ENCODE data around the gene GFM1. TPM values are rescaled to one million over a fixed set of nuclear protein-coding genes. Genes with fewer than 3 reads are reported as not detected.

GFM1 gene
- total RNA-seq, 1 donor from 2014 or later: 44.5 TPM

GRCh38 chr3:158703566-158703965 is 59.2 kb downstream of the GFM1 start:
- DNase-seq (ENCODE audit: extremely low spot score, unreplicated experiment): no peak
- no peak for TF ChIP-seq CTCF (conservative IDR thresholded peaks at IDR 0.05)
- H3K27ac Mint-ChIP-seq: no peak overlapping the region
- peaks cover 23% of the 10 kb centered on the region for H3K36me3 Mint-ChIP-seq
- H3K4me1 Mint-ChIP-seq (ENCODE audit: unreplicated experiment): no peaks in the 10 kb centered on the region
- H3K4me3 Mint-ChIP-seq: no peak overlapping the region
- H3K9me3 Mint-ChIP-seq: no peaks in the 10 kb centered on the region
- H3K27me3 Mint-ChIP-seq: no peaks in the 10 kb centered on the region

GRCh38 chr3:158709666-158710083 is 65.3 kb downstream of the GFM1 start:
- Mint-ChIP-seq H3K4me1 (ENCODE audit: unreplicated experiment) (peaks cover 14% of the 10 kb centered on the region), H3K4me3 (no peak overlapping the region), H3K36me3 (peaks cover 43% of the 10 kb centered on the region), H3K9me3 (no peaks in the 10 kb centered on the region), H3K27ac (no peak overlapping the region), H3K27me3 (no peaks in the 10 kb centered on the region)
- TF ChIP-seq CTCF (conservative IDR thresholded peaks at IDR 0.05): no peak
- no peak for DNase-seq (ENCODE audit: extremely low spot score, unreplicated experiment)

- Mint-ChIP-seq H3K27me3 (no peaks in the 10 kb centered on the region), H3K27ac (no peak overlapping the region), H3K36me3 (peaks cover 43% of the 10 kb centered on the region), H3K4me3 (no peak overlapping the region), H3K9me3 (no peaks in the 10 kb centered on the region), H3K4me1 (ENCODE audit: unreplicated experiment) (peaks cover 20% of the 10 kb centered on the region)
- no peak for DNase-seq (ENCODE audit: extremely low spot score, unreplicated experiment)
- TF ChIP-seq CTCF (conservative IDR thresholded peaks at IDR 0.05): no peak
Measured at GRCh38 chr3:158710601-158711000, 66.3 kb downstream of the GFM1 start.

GRCh38 chr3:158711886-158712285 is 67.6 kb downstream of the GFM1 start:
- no peak for DNase-seq (ENCODE audit: extremely low spot score, unreplicated experiment)
- TF ChIP-seq CTCF (conservative IDR thresholded peaks at IDR 0.05): no peak
- Mint-ChIP-seq H3K27ac (no peak overlapping the region), H3K4me3 (no peak overlapping the region), H3K9me3 (no peaks in the 10 kb centered on the region), H3K4me1 (ENCODE audit: unreplicated experiment) (peaks cover 20% of the 10 kb centered on the region), H3K27me3 (no peaks in the 10 kb centered on the region), H3K36me3 (peaks cover 36% of the 10 kb centered on the region)

GRCh38 chr3:158712443-158712842 is 68.1 kb downstream of the GFM1 start:
- no peaks in the 10 kb centered on the region for H3K27me3 Mint-ChIP-seq
- peaks cover 24% of the 10 kb centered on the region for H3K4me1 Mint-ChIP-seq (ENCODE audit: unreplicated experiment)
- no peak overlapping the region for H3K4me3 Mint-ChIP-seq
- no peak for DNase-seq (ENCODE audit: extremely low spot score, unreplicated experiment)
- H3K27ac Mint-ChIP-seq: no peak overlapping the region
- no peak for TF ChIP-seq CTCF (conservative IDR thresholded peaks at IDR 0.05)
- H3K9me3 Mint-ChIP-seq: no peaks in the 10 kb centered on the region
- peaks cover 36% of the 10 kb centered on the region for H3K36me3 Mint-ChIP-seq

GRCh38 chr3:158713094-158713499 is 68.8 kb downstream of the GFM1 start:
- TF ChIP-seq CTCF (conservative IDR thresholded peaks at IDR 0.05): no peak
- Mint-ChIP-seq H3K9me3 (no peaks in the 10 kb centered on the region), H3K4me3 (no peak overlapping the region), H3K27me3 (no peaks in the 10 kb centered on the region), H3K4me1 (ENCODE audit: unreplicated experiment) (peaks cover 26% of the 10 kb centered on the region), H3K36me3 (peaks cover 34% of the 10 kb centered on the region), H3K27ac (no peak overlapping the region)
- no peak for DNase-seq (ENCODE audit: extremely low spot score, unreplicated experiment)
